ENCODE results near the gene TANGO2.

Gene TANGO2

GRCh38 chr22:20092477-20092854, 71.6 kb downstream of the TANGO2 start:
- TF ChIP-seq POU2F2 (IDR thresholded peaks at IDR 0.05; ENCODE audit: low read depth, low read length) (no peak), POLR2AphosphoS5 (IDR thresholded peaks at IDR 0.05; ENCODE audit: low read depth, low read length) (no peak), PAX5 (IDR thresholded peaks at IDR 0.05; ENCODE audit: insufficient read depth, low read length, severe bottlenecking) (no peak), TAF1 (IDR thresholded peaks at IDR 0.05; ENCODE audit: low read depth, low read length) (no peak)
- FAIRE-seq: no peak
- DNase-seq (ENCODE audit: insufficient read length, low spot score): no peak

GRCh38 chr22:20093418-20094196, 72.7 kb downstream of the TANGO2 start:
- DNase-seq (ENCODE audit: insufficient read length, low spot score) (no peak), FAIRE-seq (no peak)
- TF ChIP-seq POLR2AphosphoS5 (IDR thresholded peaks at IDR 0.05; ENCODE audit: low read depth, low read length) (no peak), SPI1 (IDR thresholded peaks at IDR 0.05; ENCODE audit: low read depth, low read length) (no peak), POLR2A (IDR thresholded peaks at IDR 0.05; ENCODE audit: low read depth, low read length) (no peak), TAF1 (IDR thresholded peaks at IDR 0.05; ENCODE audit: low read depth, low read length) (no peak), POU2F2 (IDR thresholded peaks at IDR 0.05; ENCODE audit: low read depth, low read length) (no peak), PAX5 (IDR thresholded peaks at IDR 0.05; ENCODE audit: insufficient read depth, low read length, severe bottlenecking) (no peak)

- FAIRE-seq: no peak
Measured at GRCh38 chr22:20094197-20094807, 73.4 kb downstream of the TANGO2 start.

GRCh38 chr22:20095521-20095920, 74.6 kb downstream of the TANGO2 start:
- FAIRE-seq (no peak), DNase-seq (ENCODE audit: insufficient read length, low spot score) (no peak)
- TF ChIP-seq SPI1 (IDR thresholded peaks at IDR 0.05; ENCODE audit: low read depth, low read length): no peak
- no peak for TF ChIP-seq POU2F2 (IDR thresholded peaks at IDR 0.05; ENCODE audit: low read depth, low read length)
- TF ChIP-seq PAX5 (IDR thresholded peaks at IDR 0.05; ENCODE audit: insufficient read depth, low read length, severe bottlenecking): no peak
- TF ChIP-seq POLR2AphosphoS5 (IDR thresholded peaks at IDR 0.05; ENCODE audit: low read depth, low read length): no peak
- no peak for TF ChIP-seq POLR2A (IDR thresholded peaks at IDR 0.05; ENCODE audit: low read depth, low read length)
- no peak for TF ChIP-seq TAF1 (IDR thresholded peaks at IDR 0.05; ENCODE audit: low read depth, low read length)

More at GRCh38 chr22:20094197-20094807, 73.4 kb downstream of the TANGO2 start:
- TF ChIP-seq PAX5 (IDR thresholded peaks at IDR 0.05; ENCODE audit: insufficient read depth, low read length, severe bottlenecking): no peak
- TF ChIP-seq POLR2AphosphoS5 (IDR thresholded peaks at IDR 0.05; ENCODE audit: low read depth, low read length): no peak
- no peak for TF ChIP-seq SPI1 (IDR thresholded peaks at IDR 0.05; ENCODE audit: low read depth, low read length)
- TF ChIP-seq POLR2A (IDR thresholded peaks at IDR 0.05; ENCODE audit: low read depth, low read length): no peak
- TF ChIP-seq POU2F2 (IDR thresholded peaks at IDR 0.05; ENCODE audit: low read depth, low read length): no peak
- DNase-seq (ENCODE audit: insufficient read length, low spot score): no peak

- no peak for DNase-seq (ENCODE audit: insufficient read length, low spot score)
- TF ChIP-seq PAX5 (IDR thresholded peaks at IDR 0.05; ENCODE audit: insufficient read depth, low read length, severe bottlenecking) (no peak), POU2F2 (IDR thresholded peaks at IDR 0.05; ENCODE audit: low read depth, low read length) (no peak), SPI1 (IDR thresholded peaks at IDR 0.05; ENCODE audit: low read depth, low read length) (no peak), POLR2A (IDR thresholded peaks at IDR 0.05; ENCODE audit: low read depth, low read length) (no peak), TAF1 (IDR thresholded peaks at IDR 0.05; ENCODE audit: low read depth, low read length) (no peak), POLR2AphosphoS5 (IDR thresholded peaks at IDR 0.05; ENCODE audit: low read depth, low read length) (no peak)
- no peak for FAIRE-seq
Measured at GRCh38 chr22:20096574-20097420, 75.9 kb downstream of the TANGO2 start.

- DNase-seq (ENCODE audit: insufficient read length, low spot score) (no peak), FAIRE-seq (no peak)
- no peak for TF ChIP-seq POU2F2 (IDR thresholded peaks at IDR 0.05; ENCODE audit: low read depth, low read length)
- no peak for TF ChIP-seq PAX5 (IDR thresholded peaks at IDR 0.05; ENCODE audit: insufficient read depth, low read length, severe bottlenecking)
- TF ChIP-seq POLR2A (IDR thresholded peaks at IDR 0.05; ENCODE audit: low read depth, low read length): no peak
- no peak for TF ChIP-seq SPI1 (IDR thresholded peaks at IDR 0.05; ENCODE audit: low read depth, low read length)
- no peak for TF ChIP-seq POLR2AphosphoS5 (IDR thresholded peaks at IDR 0.05; ENCODE audit: low read depth, low read length)
- no peak for TF ChIP-seq TAF1 (IDR thresholded peaks at IDR 0.05; ENCODE audit: low read depth, low read length)
Measured at GRCh38 chr22:20099099-20099711, 78.3 kb downstream of the TANGO2 start.

GRCh38 chr22:20101638-20102037, 80.7 kb downstream of the TANGO2 start:
- DNase-seq (ENCODE audit: insufficient read length, low spot score) (no peak), FAIRE-seq (no peak)
- no peak for TF ChIP-seq POLR2AphosphoS5 (IDR thresholded peaks at IDR 0.05; ENCODE audit: low read depth, low read length)

GRCh38 chr22:20102203-20102780, 81.4 kb downstream of the TANGO2 start:
- TF ChIP-seq PAX5 (IDR thresholded peaks at IDR 0.05; ENCODE audit: insufficient read depth, low read length, severe bottlenecking): no peak
- no peak for TF ChIP-seq POLR2AphosphoS5 (IDR thresholded peaks at IDR 0.05; ENCODE audit: low read depth, low read length)
- no peak for TF ChIP-seq POU2F2 (IDR thresholded peaks at IDR 0.05; ENCODE audit: low read depth, low read length)
- TF ChIP-seq SPI1 (IDR thresholded peaks at IDR 0.05; ENCODE audit: low read depth, low read length): no peak
- TF ChIP-seq POLR2A (IDR thresholded peaks at IDR 0.05; ENCODE audit: low read depth, low read length): no peak
- no peak for TF ChIP-seq TAF1 (IDR thresholded peaks at IDR 0.05; ENCODE audit: low read depth, low read length)
- DNase-seq (ENCODE audit: insufficient read length, low spot score): no peak
- FAIRE-seq: no peak
